HG02840 (cell line): Measurements from ENCODE around the gene TAT.
"Not testable (repeated sequence)": the region's sequence is repeated elsewhere in the genome, so short reads cannot be mapped to it uniquely, and the experiment has no call there.

Source experiments
- ATAC-seq: cut with Tn5 transposase; IDR thresholded peaks from one replicate; pipeline ENCODE4 v1.9.1; 2021; ENCODE audit warnings: mild to moderate bottlenecking, moderate library complexity, moderate number of reproducible peaks; ENCODE audit not compliant: unreplicated experiment, low FRiP score

TAT gene

DNA sequence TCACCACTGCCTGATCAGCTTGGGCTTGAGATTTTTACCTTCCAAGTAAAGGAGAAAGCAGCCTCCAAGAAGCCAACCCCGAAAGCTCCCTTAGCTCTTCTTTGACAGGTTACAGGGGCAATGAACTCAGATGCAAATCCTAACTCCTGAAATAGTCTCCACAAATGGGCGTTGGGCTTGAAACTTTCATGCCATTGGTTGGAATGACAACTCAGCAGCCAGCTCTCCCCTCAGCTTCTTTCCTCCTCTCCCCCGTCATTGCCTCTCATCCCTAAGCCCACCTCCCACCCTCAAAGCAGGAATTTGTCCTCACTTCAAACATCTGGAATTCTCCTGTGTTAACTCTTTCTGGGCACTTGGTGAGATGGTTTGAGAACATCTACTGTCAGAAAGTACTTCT lies at the start of gene TAT:
TAT (minus strand) TSS at position 122 of the 400 bp plus-strand sequence. CDS start 677 bp downstream, outside the sequence.
- ATAC-seq = no peak

DNA sequence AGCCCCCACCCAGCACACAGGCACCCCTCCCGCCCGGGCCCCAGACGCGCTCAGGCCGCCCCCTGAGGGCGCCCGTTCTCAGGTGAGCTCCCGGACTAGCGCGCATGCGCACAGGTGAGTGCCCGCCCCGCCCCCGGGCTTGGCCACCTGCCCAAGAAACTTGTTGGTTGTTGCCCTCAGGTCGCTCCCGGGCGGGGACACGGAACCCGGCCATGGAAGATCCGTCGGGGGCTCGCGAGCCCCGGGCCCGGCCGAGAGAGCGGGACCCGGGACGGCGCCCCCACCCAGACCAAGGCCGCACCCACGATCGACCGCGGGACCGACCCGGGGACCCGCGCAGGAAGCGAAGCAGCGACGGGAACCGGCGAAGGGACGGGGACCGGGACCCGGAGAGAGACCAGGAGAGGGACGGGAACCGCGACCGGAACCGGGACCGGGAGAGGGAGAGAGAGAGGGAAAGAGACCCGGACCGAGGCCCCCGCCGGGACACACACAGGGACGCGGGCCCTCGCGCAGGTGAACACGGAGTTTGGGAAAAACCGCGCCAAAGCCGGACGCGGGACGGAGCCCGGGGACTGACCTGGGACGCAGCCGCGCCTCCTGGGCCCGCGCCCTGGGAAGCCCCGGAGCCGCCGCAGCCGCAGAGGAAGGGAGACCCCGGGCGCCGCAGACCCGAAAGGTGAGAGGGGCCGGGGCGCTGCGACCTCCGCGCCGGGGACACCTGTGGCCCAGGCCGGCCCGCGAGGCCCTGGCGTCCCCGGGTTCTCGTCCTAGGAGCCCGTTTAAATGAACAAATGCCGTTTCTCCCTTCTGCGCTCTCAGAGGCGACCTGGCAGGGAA lies 49.3 kb upstream of the TAT start, which contains the start of gene MARVELD3:
MARVELD3 (plus strand) TSS at position 167 of the 840 bp plus-strand sequence; CDS start at position 213, 46 bp downstream.
- ATAC-seq = no peak

- no peak for ATAC-seq
These were observed 48.4 kb upstream of the TAT start for GRCh38 chr16:71625113-71625850.

DNA sequence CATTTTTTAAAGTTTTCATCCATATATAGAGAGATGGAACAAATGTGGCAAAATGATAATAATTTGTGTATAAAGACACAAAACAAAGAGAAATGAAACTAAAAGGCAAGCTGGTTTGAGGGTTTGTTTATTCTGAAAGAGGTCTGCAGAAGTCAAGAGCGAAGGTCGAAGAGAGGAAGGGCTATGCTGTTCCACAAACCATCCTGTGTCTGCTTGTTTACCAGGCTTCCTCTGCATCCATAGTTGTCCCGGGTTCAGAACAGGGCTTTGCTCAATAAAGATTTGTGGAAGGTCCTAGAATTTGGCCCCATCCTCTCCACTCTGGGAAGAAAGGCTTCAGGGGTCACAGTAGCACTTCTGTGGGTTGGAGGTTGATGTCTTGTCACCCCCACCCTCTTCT lies 46.7 kb upstream of the TAT start:
- ATAC-seq = no peak

DNA sequence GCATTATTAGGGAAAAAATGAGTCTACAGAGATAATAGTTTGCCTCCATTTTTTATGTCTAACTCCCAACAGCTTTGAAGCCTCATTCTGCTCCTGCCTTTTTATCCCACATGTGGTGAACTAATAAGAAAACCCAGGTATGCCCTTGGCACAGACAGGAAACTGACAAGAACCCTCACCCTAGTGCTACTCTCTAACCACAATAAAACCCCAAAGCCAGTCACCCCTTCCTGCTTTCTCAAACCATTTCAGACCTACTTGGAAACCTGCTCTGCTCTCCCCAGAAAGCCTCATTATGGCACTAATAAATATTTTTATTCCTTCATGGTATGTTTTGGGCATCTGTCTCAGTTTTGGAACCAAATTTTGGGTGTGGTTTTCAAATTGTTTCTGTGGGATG lies 45.2 kb upstream of the TAT start:
- no peak for ATAC-seq

GRCh38 chr16:71618429-71618828 lies 41.5 kb upstream of the TAT start:
- no peak for ATAC-seq

DNA sequence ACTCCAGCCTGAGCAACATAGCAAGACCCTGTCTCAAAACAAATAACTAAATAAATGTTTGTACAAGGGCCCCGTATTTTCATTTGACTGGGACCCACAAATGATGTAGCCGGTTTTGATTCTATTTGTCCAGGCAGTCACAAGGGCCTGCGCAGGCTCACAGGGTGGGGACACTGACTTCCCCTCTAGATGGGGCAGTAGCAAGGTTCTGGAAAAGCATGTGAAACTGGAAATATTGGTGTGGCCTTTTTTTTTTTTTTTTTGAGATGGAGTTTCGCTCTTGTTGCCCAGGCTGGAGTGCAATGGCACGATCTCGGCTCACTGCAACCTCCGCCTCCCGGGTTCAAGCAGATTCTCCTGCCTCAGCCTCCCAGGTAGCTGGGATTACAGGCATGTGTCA lies 38.1 kb upstream of the TAT start:
- not testable (repeated sequence) for ATAC-seq

- ATAC-seq = no peak
These were observed 34.3 kb upstream of the TAT start for GRCh38 chr16:71610936-71611871.

DNA sequence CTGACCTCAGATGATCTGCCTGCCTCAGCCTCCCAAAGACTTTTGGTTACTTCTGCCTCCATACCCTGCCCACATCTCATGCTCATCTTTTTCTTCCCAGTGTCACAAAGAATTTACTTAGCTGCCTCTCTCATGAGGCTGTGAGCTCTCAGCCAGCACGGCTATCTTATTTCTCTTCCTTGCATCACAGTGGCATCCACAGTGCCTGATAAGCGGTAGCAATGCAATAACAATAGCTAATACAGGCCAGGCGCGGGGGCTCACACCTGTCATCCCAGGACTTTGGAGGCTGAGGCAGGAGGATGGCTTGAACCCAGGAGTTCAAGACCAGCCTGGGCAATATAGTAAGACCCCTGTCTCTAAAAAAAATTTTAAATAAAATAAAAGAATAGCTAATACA lies 33.6 kb upstream of the TAT start:
- ATAC-seq = no peak

DNA sequence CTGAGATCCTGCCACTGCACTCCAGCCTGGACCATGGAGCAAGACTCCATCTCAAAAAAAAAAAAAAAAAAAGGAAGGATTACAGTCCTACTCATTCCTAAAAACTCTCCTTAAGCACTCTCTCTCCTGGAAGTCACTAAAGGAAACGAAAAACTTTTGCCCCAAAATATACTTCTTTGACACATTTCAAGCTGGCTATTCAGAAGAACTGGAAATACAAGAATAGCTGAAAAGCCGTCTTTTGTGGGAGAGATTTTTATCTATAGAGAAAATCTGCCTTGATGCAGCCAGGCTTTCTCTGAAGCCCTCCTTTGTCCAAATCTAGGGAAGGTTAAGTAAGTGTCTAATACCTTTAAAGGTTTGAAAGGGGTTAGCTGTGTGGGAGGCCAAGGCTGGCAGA lies 32.2 kb upstream of the TAT start:
- no peak for ATAC-seq

GRCh38 chr16:71600822-71601221 lies 23.9 kb upstream of the TAT start:
- no peak for ATAC-seq

GRCh38 chr16:71598426-71598825 lies 21.5 kb upstream of the TAT start:
- not testable (repeated sequence) for ATAC-seq

- ATAC-seq = not testable (repeated sequence)
These were observed 18.5 kb upstream of the TAT start for GRCh38 chr16:71595340-71595826.

DNA sequence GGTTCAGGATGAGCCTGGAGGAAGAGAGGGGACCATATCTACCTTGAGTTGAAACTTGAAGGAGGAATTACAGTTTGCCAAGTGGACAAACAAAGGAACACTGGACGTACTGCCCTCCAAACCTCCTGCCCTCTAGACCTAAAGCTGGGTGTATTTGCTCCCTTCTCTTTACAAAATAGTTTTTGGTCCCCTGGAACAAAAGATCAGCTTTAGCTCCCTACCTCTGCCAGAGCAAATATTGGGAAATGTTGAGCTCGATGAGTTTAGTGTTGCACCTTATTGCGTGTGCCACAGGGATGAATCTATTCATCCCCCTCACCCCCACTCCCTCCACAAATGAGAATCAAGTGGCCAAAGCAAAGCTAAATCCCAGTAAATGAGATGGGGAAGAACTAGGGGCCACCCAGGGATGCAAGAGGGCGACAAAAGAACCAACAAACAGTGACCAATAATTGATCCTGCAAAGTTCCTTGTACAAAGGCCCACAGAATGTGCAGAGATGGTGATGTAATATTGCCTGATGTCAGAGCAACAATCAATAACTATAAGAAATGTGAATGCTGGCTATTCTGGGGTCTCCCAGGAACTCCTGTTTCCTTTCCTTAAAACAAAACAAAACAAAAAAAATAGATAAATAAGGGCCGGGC lies 17.2 kb upstream of the TAT start:
- ATAC-seq = no peak

GRCh38 chr16:71593048-71593999 lies 16.4 kb upstream of the TAT start:
- ATAC-seq = no peak

DNA sequence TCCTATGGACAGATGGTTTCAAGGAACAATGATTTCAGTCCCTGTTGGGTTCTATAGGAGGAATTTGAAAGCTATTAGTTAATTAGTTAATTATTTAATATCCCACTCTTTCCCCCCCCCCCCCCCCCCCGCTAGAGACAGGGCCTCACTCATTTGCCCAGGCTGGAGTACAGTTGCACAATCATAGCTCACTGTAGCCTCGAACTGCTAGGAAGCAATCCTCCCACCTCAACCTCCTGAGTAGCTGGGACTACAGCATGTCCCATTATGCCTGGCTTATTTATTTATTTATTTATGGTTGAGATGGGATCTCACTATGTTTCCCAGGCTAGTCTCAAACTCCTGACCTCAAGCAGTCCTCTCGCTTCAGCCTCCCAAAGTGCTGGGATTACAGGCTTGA lies 15.0 kb upstream of the TAT start:
- ATAC-seq = no peak

DNA sequence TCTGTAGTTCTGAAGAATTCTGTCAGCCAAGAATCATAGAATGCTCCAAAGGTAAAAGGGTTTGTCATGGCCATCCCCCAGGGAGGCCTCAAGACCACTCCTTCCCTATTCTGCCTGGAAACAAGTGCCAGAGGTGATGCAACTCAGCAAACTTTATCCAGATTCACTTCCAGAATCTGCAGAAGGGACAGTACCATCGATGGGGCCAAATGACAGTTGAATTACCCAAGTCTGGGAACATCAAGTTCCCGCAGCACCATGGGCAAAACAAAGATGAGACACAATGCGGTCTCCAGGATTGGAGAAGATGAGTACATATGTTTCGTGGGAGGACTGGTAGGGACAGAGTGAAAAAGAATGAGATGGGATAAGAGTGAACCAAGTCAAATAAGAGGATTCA lies 13.7 kb upstream of the TAT start:
- ATAC-seq = no peak

DNA sequence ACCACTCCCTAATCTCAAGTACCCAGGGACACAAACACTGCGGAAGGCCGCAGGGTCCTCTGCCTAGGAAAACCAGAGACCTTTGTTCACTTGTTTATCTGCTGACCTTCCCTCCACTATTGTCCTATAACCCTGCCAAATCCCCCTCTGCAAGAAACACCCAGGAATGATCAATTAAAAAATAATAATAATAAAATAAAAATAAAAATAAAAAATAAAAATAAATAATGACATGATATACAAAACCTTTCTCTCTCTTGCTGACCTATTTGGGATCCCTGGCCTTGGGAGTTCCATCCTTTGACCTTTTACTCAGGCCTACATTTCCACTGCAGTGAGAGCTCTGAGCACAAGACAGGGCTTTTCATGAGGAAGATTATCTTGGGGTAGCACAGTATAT lies 13.2 kb upstream of the TAT start:
- ATAC-seq = not testable (repeated sequence)

DNA sequence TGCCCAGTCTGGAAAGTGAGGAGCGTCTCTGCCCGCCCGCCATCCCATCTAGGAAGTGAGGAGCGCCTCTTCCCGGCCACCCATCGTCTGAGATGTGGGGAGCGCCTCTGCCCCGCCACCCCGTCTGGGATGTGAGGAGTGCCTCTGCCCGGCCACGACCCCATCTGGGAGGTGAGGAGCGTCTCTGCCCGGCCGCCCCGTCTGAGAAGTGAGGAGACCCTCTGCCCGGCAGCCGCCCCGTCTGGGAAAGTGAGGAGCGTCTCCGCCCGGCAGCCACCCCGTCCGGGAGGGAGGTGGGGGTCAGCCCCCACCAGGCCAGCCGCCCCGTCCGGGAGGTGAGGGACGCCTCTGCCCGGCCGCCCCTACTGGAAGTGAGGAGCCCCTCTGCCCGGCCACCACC lies 12.4 kb upstream of the TAT start:
- ATAC-seq = not testable (repeated sequence)
